Airway epithelial cell (primary cell): ENCODE measurements around the gene FBXL7. TPM values are rescaled to one million over a fixed set of nuclear protein-coding genes. Genes with fewer than 3 reads are reported as not detected.

Source experiments
- total RNA-seq: library from RNA; depleted of rRNA; stranded (reverse); fragments of >200 nt; gene quantifications from 2 replicates; pipeline ENCODE4 v1.2.3, GENCODE V29; 2015

The FBXL7 gene
- total RNA-seq: 1.2 and 2.5 TPM in 2 replicates

DNA sequence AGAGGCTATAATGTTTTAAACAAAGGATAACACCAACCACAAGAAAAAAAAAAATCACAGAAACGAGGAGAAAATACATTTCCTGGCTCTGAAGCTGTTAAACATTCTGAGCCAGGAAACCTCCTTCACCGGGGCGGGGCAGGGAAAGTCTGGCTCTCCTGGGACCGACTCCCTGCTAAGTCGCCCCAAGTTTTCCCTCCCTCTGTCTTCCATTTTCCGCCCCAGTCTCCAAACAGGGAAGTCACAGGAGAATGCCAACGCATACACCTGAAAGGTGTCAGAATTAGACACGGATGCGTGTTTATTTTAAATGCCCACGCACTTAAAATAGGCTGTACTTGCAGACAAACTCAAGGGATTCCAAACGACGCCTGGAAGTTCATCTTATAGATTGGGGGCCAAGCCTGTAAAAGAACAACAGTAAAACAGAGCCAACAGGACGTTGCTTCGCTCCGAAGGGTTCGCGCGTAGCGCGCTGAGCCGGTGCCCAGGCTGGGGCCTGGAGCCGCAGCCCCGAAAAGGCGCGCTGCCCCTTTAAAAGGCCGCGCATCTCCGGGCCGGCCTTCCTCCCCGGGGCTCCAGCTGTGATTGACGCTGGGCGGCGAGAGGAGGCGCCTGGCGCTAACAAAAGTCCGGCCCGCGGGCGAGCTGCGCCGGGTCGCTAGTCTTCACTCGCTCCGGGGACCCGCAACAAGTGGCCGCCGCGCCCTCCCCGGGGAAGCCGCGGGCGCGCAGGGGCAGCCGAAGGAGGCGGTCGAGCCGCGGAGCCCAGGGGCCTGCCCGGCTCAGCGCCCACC lies at the start of gene FBXL7:
FBXL7 (plus strand) TSS at position 653 of the 797 bp plus-strand sequence.

